ENCODE measurements around the gene GPSM1.

GPSM1 gene

GRCh38 chr9:136327304-136327974, at the start of gene GPSM1:
TSS of gene GPSM1 (plus strand) at chr9:136327539. CDS start at chr9:136327696, 157 bp downstream.
- DNase-seq, result no peak

DNA sequence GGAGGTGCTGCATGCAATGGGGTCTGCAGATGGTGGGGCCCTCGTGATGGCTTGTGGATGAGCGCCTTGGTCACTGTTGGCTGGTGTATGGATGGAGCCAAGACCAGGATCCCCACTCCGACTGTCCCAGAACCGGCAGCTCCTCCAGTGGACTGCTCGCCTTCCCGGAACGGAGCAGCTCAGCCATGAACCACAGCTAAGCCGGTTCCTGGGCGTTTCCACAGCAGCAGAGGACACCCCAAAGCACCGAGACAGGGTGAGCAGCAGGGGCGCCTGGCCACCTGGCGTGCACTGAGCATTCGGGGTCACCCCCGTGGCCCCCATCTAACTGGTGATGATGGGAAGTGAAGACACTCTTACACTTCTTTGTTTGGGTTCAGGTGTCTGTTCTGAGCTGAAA, 49.6 kb upstream of the GPSM1 start:
- DNase-seq, result no peak

- DNase-seq, result no peak
These were observed 49.1 kb upstream of the GPSM1 start for GRCh38 chr9:136278221-136278620.

- DNase-seq, result no peak
These were observed 48.4 kb upstream of the GPSM1 start for GRCh38 chr9:136278894-136279293.

GRCh38 chr9:136279471-136279870, 47.9 kb upstream of the GPSM1 start:
- DNase-seq, result no peak

DNA sequence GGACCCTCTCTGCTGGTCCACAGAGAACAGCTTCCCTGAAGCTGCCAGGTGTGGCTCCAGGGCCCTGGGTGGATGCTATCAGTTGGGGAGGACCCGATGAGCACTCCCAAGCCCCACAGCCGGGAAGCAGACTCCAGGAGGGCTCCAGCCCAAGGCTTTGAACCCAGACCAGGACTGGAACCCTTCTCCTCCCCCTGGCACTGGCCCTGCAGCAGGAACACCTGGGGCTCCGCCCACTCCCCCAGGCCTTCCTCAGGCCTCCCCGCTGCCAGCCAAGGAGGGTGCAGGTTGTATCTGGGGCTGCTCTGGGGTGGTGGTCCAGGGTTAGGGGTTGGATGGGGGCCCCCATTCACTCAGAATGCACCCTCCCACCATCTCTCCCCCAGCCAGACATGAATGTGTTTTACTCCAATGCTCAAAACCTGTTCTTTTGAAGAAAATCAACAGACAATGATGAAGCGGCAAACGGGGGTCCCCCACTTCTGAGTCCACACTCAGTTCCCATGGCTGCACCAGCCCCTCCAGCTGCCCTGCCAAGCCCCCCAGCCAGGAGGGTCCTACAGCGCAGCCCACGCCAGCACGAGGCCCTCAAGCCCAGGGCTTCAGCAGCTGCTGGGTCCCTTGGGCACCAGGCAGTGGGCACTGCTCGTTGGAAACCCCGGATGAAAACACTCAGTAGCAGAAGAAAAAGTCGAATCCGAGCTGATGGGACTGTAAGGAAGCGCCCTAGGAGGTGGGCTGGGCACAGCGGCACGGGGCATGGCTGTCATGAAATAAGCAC, 46.6 kb upstream of the GPSM1 start:
- DNase-seq, result no peak

DNA sequence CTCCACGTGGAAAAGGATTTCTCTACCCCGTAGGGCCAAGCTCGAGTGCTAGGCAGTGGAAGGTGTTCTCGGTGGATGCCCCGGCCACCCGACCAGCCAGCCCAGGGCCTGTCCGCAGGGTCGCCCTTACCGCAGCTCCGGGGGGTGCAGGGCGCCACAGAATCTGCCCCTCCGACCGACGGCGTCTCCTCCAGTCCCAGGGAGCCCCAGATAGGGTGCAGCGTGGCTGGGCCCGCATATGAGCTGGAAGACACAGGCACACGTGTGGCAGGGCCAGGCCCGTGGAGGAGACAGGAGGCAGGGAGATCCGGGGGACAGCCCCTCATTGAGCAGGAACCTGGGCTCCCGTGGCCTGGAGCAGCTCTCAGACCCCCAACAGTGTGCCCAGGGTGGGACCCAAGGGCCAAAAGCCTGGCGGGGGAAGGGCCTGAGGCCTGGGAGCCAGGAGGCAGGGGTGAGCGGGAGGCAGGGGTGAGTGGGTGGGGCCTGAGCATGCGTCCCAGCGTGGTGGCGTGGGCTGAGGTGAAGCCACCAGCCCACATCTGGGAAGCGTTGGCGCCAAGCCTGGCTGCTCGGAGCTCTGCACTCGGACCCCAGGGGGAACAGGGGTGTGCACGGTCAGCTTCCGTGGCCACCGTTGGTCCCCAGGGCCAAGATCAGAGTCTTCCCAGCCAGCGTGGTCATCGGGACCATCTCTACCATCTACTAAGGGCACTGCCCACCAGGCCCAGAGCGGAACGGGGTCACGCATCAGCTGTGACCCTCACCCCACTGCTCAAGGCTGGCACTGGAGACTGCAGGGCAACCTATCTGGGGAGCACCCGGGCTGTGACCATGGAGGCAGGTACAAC, 45.7 kb upstream of the GPSM1 start:
- DNase-seq, result no peak

DNA sequence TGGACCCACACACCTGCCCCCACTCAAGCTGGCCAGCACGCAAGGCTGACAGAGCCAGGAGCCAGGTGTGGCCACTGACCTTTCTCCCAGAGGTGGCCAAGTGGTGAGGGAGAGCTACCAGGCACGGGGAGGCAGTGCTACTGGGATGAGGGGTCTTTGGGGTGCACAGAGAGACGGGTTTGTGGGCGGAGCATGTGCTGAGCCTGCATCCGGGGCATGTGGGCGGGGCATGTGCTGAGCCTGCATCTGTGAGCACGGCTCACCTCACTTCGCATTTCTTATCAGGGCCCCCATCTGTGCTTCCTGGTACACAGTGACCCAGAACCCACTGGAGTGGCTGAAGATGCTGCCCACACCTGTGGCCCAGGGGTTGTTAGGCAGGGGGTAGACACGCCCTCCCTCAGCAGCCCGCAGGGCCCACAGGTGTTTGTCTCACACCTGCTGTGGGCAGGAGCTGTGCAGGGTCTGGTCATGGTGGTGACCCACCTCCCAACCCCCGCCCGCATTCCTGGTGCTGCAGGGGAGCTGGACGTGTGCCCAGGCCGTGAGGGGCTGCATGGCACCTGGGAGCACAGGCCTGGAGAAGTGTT, 45.0 kb upstream of the GPSM1 start:
- DNase-seq, result no peak

- no peak for DNase-seq
These were observed 43.8 kb upstream of the GPSM1 start for GRCh38 chr9:136283291-136284235.

DNA sequence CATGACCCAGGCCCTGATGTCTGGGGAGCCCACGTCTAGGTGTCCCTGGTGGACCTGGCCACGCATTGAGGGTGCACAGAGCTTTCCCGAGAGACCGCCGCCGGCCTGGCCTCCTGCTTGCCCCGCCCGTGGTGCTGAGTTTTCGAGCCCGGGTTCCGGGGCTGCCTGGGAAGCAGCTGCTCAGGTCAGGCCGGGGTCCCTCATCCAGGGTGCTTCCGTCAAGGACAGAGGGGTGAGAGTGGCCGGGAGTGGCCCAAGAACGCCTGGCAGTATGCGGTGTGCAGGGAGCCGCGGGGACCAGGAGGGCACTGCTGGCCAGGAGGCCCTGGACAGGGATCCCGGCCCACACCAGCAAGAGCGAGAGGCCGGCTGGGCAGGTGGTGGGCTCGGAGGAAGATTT, 43.0 kb upstream of the GPSM1 start:
- DNase-seq, result no peak

DNA sequence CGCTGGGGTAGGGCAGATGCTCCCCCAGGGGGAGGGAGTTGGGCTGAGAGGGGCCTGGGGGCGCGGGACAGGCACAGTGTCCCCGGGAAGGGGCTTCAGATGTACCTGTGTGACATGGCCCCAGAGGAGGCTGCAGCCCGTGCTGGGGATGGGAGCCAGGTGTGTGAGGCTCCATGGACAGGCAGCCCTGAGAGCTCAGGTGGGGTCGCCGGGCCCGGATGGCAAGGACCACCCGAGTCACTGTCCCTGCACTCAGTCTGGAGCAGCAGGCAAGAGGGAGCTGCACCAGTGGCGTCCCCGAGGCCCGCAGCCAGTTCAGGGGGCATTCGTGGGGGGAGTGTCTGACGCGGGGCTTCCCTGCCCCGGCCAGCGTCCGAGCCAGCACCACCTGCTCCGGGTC, 42.4 kb upstream of the GPSM1 start:
- no peak for DNase-seq

GRCh38 chr9:136285501-136286358, 41.6 kb upstream of the GPSM1 start:
- DNase-seq, result no peak

GRCh38 chr9:136286359-136286986, 40.9 kb upstream of the GPSM1 start:
- DNase-seq, result no peak

DNA sequence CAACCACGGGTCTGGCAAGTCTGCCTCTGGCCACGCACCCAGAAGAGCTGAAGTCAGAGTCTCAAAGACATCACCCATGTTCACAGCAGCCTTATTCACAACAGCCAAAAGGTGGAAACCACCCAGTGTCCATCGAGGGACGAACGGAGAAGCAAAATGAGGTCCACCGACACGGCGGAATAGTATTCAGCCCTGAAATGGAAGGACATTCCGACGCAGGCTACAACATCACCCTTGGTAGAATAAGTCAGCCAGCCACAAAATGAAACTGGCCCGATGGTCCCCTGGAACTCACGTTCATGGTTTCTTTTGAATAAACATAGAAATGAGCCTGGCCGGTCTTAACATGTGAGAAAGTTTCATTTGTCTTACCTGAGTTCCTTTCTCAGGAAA, 40.4 kb upstream of the GPSM1 start:
- DNase-seq, result no peak

- DNase-seq, result no peak
These were observed 39.2 kb upstream of the GPSM1 start for GRCh38 chr9:136287960-136288753.

GRCh38 chr9:136289651-136290507, 37.5 kb upstream of the GPSM1 start:
- no peak for DNase-seq

- DNase-seq, result no peak
These were observed 36.8 kb upstream of the GPSM1 start for GRCh38 chr9:136290508-136291000.

GRCh38 chr9:136291306-136292025, 35.9 kb upstream of the GPSM1 start:
- no peak for DNase-seq
